Measurements from ENCODE around the gene LDLRAD3.

The LDLRAD3 gene

GRCh38 chr11:36109850-36110606 lies 166.2 kb downstream of the LDLRAD3 start:
- DNase-seq: peak; percentile 3

DNA sequence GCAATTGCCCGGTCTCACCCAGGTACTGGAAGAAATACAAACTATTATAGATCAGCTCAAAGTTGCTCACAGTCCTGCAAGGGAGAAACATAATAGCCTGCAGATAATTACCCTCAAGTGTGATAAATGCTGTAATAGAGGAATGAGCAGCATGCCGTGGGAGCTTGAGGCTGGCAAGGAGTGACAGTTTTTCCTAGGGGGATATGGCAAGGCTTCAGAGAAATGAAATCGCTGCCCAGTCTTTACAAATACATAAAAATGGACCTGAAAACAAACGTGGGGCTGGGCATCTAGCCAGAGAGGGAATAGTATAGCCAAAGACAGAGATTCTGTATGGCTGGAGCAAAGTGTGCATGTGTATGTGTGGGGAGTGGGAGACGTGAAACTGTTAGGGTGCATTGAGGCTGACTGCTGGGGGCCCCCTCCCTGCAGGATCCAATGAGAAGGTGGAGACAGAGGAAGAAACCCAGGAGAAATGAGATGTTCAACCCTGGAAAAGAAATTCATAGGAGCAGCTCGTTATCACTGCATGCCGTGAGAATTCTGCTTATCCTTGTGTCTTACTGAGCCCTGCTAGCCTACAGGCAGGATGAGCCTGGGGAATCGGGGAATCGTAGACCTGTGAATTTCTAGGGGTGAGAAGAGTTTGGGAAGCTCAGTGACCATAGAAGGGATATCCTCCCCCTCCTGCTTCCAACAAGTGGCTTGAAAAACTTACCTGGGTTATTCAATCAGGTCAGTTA lies 167.0 kb downstream of the LDLRAD3 start:
- DNase-seq: no peak

DNA sequence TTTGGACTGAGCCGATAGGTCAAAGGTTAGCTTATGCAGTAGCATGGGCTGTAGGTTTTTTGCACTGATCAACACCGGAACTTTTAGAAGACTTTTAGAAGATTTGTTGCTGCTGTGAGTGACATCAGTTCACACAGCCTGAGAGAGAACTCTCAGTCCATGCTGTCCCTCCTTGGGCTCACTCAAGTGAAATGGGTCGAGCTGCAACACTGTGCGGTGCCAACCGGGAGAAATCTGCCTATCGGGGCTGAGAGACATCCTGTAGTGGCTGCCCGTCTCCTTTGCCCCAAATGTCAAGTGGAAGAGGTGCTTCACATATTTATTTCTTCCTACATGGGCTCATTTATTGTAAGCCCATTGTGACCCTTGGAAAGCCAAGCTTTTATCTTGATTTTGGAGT lies 170.2 kb downstream of the LDLRAD3 start:
- DNase-seq: no peak

DNA sequence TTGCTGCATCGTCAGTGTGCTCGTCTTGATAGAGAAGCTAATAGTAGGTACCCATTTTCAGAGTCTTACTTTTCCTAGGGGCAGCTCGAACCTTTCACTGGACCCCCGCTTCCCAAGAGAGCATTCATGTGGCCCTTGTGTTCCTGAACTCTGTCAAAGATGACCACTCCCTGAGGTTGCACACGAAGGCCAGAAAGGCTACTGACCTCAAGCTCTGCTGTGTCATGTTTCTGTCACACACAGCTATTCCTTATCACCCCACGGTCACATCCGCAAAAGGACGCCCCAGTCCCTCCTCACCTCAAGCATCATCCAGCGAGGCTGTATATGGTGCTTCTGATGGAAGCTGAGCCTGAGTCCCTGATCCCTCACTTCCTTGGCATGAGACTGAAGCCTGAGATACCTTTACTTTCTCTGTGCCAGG lies 171.5 kb downstream of the LDLRAD3 start:
- no peak for DNase-seq

- no peak for DNase-seq
Observed at GRCh38 chr11:36116161-36116560, 172.3 kb downstream of the LDLRAD3 start.

DNA sequence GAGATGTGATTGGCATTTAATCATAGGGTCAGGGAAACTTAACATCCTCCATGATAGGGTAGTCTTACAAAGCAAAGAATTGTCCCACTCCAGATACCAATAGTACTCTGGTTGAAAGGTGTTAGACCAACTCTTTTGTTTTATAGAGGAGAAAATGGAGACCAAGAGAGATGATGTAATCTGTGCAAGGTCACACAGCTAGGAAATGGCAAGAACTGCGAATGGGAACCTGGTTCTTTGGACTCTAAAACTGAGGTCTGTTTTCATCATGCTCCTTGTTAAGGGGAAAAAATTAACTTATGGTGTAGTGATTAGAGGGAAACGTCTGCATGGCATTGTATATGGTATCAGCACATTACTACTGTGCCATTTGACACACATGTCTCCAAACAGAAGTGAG lies 174.2 kb downstream of the LDLRAD3 start:
- DNase-seq: no peak

DNA sequence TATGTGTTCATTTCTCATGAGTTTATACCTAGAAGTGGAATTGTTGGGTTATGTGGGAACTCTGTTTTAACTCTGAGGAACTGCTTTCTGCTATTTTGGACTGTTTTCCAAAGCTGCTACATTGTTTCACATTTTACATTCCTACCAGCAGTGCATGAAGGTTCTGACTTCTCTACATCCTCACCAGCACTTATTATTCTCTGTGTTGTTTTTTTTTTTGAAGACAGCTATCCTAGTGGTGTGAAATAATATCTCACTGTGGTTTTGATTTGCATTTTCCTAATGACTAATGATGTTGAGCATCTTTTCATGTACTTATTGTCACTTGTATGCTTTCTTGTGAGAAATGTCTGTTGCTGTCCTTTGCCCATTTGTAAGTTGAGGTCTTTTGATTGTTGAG lies 175.4 kb downstream of the LDLRAD3 start:
- no peak for DNase-seq

DNA sequence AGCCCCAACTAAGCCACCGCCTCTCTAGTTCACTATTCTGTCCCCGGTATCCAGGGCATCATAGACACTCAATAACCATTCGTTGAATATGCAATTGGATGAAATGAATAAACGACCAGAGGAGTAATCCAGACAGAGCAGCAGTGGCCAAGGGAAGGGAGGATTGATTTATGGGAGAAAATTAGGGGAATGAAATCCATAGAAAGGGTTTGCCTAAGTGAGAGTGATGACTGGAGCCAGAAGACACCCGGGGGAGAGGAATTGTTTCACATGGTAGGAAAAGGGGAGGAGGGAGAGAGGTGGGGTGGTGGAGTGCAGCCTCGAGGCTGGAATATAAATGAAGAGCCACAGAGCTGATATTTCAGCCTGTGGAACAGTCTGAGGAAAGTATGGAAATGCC lies 177.2 kb downstream of the LDLRAD3 start:
- DNase-seq: no peak

DNA sequence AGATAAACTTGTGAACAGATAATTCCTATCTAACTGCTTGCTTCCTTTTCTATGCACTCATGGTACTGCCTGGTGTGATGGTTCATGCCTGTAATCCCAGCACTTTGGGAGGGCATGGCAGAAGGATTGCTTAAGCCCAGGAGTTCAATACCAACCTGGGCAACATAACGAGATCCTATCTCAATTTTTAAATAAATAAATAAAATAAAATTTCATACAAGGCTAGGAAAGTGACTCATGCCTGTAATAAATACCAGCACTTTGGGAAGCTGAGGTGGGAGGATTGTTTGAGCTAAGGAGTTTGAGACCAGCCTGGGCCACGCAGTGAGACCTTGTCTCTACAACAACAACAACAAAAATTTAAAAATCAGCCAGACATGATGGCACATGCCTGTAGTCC lies 178.8 kb downstream of the LDLRAD3 start:
- DNase-seq: no peak

- no peak for DNase-seq
Observed at GRCh38 chr11:36123336-36124101, 179.7 kb downstream of the LDLRAD3 start.

DNA sequence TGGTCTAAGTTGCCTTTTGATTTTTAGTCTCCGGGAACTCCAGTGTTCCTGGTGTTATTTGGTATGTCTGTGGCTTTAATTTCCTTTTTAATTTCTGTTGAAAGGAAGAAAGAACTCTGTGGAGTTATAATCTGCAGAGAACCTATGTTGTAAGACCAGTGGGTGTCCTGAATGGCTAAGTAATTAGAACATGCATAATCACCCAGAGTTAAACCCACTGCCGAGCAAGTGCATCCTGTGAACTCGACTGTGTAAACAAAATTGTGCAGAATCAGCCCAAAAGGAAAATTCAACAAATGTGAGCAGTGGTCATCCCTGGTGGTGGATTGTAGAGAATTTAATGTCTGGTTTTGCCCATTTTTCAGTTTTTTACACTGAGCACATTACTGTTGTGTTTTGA lies 182.8 kb downstream of the LDLRAD3 start:
- DNase-seq: no peak

DNA sequence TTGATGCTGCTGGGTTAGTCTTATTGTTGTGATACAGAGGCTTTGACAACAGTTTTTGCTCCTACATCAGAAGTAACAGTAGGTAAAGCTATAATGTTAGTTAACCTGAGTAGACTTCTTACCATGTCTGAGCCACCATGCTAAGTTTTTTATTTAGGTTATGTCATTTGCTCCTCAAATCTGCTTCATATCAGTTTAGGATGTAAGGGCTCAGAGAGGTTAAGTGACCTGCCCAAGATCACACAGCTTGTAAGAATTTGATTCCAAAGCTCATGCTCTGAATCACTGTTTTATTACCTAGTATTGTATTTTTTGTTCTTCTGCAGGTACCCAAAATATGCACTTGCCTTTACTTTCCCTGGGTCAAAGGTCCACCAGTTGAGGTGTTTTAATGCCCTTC lies 183.7 kb downstream of the LDLRAD3 start:
- no peak for DNase-seq

GRCh38 chr11:36129955-36130354 lies 186.1 kb downstream of the LDLRAD3 start:
- no peak for DNase-seq

GRCh38 chr11:36130401-36130800 lies 186.5 kb downstream of the LDLRAD3 start:
- DNase-seq: no peak

DNA sequence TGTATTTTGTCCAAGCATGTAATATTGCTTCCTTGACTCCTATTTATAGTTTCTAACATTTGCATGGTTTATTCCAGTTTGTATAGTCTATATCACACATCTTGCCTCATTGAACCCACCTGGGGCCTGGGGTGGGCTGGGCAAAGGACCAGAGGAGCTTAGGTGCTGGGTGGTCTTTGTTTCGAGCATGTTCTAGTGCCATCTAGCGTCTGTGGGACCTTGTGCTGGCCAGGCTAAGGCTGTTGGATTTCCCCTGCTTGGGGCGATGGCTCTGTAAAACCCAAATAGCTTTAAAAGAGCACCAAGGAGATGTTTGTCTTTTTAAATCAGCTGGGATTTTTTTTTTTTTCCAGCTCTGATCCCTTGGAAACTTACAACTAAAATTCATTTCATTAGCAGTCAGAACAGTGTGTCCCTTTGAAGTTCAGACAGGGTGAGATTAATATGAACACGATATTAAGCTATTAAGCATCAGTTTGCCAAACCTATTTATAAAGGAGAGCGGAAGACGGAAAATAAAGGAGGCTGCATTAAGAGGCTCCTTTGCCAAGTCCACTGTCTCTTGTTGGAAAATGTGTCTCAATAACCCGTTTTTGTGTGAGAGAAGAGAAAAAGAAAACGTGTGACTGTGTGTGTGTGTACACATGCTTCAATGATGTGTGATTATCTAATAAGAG lies 188.0 kb downstream of the LDLRAD3 start:
- peak; percentile 5 for DNase-seq

- no peak for DNase-seq
Observed at GRCh38 chr11:36132940-36133339, 189.1 kb downstream of the LDLRAD3 start.

- no peak for DNase-seq
Observed at GRCh38 chr11:36135076-36135475, 191.2 kb downstream of the LDLRAD3 start.

- DNase-seq: no peak
Observed at GRCh38 chr11:36139767-36140166, 195.9 kb downstream of the LDLRAD3 start.

DNA sequence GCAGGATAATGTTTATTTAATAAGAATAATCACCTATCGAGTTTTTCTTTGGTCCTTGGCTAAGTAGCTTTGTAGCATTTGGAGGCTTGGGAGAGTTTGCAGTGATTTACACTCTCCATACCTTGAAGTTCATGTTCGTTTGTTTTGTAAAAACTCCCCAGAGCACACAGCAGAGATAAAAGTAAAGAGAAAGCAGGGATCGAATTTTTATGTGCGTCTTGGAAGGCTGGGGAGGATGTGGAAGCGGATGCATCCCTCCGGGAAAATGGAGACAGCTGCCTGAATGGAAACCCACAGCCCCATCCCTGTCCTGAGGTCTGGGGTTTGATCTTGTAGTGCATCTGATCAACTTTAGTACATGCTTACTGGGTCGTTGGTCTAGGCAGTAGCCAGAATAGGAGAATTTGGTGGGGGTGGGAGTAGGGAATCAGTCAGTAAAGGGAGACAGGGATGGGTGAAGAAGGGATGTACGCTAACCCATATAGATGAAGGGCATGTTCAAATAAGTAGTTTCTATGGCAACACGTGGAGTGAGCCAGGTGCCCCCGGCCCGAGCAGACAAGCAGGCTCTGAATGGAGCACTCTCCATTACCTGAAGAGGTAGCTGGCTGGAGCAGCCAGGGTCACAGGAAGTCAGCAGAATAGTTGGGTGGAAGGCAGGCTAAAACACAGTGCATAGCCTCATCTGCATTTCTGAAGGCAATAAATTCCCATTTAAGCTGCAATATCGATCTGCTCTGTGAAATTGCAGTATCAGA lies 197.5 kb downstream of the LDLRAD3 start:
- no peak for DNase-seq

- no peak for DNase-seq
Observed at GRCh38 chr11:36141956-36142355, 198.1 kb downstream of the LDLRAD3 start.

- no peak for DNase-seq
Observed at GRCh38 chr11:36142439-36142838, 198.6 kb downstream of the LDLRAD3 start.

- no peak for DNase-seq
Observed at GRCh38 chr11:36142879-36143278, 199.0 kb downstream of the LDLRAD3 start.

Measured in RPMI8226 (cell line).